ENCODE results near the gene PTPRM.

GRCh38 chr18:8328126-8328525 lies 761.0 kb downstream of the PTPRM start:
- no peak for TF ChIP-seq CTCF (conservative IDR thresholded peaks at IDR 0.05; ENCODE audit: low read depth in 2 of 2)
- TF ChIP-seq JUNB (IDR thresholded peaks at IDR 0.05; ENCODE audit: unreplicated experiment), result no peak
- TF ChIP-seq REST (IDR thresholded peaks at IDR 0.05; ENCODE audit: unreplicated experiment), result no peak
- TF ChIP-seq EZH2 (IDR thresholded peaks at IDR 0.05; ENCODE audit: low read depth, unreplicated experiment), result no peak
- TF ChIP-seq EZH2phosphoT487 (IDR thresholded peaks at IDR 0.05; ENCODE audit: unreplicated experiment), result no peak
- TF ChIP-seq STAT1 (IDR thresholded peaks at IDR 0.05; ENCODE audit: unreplicated experiment), result no peak
- no peak for TF ChIP-seq POLR2AphosphoS5 (IDR thresholded peaks at IDR 0.05; ENCODE audit: low read depth)
- no peak for TF ChIP-seq CREB1 (CRISPR knock-in tag; IDR thresholded peaks at IDR 0.05; ENCODE audit: low read depth)
- TF ChIP-seq ETS1 (IDR thresholded peaks at IDR 0.05), result no peak
- TF ChIP-seq ZNF114 (CRISPR knock-in tag; IDR thresholded peaks at IDR 0.05), result no peak
- no peak for TF ChIP-seq NANOG (IDR thresholded peaks at IDR 0.05; ENCODE audit: borderline replicate concordance)
- no peak for TF ChIP-seq ZNF462 (CRISPR knock-in tag; IDR thresholded peaks at IDR 0.05)
- no peak for TF ChIP-seq ZNF331 (CRISPR knock-in tag; IDR thresholded peaks at IDR 0.05; ENCODE audit: low read depth)
